OCI-M2 (cell line): Measurements from ENCODE around the gene DCN.

Experiments
- DNase-seq: peaks from one replicate; lab custom pipeline; 2025; ENCODE audit not compliant: unreplicated experiment; lab: John Stamatoyannopoulos, UW

The DCN gene

DNA sequence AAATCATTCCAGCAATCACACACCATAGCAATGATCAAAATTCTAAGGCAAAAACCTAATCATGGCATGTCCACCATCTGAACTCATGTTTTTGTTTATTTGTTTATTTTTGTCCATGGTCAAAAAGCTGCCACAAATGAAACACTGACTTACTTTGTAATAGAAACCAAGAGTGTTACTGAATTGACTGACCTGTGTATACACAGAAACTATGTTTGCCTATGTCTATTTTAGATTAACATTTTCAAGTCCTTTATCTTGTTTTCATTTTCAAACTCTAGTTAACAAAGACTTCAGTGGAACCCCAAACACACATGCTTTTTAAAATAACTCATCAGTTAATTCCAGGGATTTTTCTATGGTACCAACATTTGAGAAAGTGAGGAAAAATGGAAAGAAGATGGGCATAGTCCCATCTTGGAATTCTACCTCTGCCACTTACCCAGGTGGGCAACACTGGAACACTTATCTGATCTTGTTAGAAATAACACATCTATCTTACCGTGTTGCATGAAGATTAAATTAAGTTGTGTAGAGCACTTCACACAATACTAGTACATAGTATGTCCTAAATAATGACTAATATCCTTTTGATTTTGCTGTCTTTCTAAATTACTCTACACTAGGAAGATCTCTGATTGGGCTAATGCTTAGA lies 77.7 kb downstream of the DCN start:
- no peak for DNase-seq

DNA sequence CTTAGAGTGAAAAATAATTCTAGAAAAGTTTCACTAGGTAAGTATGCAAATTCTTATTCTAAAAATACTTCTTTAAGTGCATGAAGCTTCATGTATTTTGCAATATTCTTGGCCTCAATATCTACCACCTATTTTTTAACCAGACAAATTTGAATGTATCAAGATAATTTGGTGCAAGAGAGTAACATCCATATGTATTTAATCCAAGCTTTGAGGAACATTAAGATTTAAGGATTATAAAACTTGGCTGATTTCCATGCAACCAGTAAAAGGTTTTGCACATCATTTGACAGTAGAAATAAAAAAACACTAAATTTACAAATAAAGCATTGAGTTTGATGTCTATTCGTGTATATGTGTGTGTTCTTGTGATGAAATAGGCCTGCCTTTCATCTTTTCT lies 79.0 kb downstream of the DCN start:
- DNase-seq: no peak

DNA sequence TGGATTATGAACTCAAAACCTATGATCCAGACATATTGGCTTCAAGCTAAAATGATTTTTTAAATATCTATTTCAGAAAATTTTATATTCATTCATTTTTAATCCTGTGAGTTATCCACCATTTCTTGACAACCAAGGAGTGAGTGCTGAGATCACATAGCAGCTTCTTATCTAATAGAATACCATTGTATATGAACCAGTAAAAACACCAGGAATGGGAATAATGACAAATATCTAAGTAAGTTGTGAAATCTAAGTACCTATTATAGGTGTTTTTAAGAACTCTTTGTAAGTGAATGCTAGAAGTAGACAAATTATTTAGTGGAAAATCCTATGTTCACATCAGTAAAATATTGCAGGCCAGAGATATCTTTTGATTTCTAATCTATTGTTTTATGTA lies 79.5 kb downstream of the DCN start:
- no peak for DNase-seq

DNA sequence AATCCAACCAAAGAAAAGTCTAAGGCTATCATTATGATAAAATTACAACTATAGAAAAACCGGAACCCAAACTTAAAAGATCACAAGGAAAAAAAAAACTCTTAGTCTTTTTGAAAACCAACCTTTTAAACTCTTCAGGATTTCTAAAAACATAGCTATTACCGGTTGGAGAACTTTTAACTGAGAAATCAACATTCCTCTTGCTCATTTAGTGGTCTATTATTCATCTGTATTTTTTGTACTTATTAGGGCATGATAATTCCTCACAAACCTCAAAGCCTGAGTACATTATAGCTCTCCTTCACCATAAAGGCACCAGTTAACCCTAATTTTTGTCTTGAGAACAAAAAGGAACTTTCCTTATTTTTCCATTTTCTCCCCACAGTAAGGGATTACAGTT lies 81.7 kb downstream of the DCN start:
- no peak for DNase-seq

DNA sequence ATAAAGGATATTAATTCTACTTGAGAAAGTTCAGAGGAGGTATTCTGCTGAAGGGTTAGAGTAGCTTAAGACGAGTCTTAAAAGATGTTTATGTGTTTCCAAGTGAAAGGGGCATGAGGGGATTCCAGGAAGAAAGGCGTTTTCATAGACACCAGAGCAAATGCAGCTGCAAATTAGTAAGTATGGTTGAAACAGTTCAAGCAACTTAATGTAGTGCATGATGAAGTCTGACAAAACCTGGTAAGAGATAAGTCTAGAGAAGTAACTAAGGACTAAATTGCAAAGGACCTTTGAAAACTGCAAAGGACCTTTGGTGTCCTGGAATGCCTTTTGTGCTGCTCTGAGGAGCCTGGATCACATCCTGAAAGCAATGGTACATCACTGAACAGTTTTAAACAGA lies 82.8 kb downstream of the DCN start:
- no peak for DNase-seq

DNA sequence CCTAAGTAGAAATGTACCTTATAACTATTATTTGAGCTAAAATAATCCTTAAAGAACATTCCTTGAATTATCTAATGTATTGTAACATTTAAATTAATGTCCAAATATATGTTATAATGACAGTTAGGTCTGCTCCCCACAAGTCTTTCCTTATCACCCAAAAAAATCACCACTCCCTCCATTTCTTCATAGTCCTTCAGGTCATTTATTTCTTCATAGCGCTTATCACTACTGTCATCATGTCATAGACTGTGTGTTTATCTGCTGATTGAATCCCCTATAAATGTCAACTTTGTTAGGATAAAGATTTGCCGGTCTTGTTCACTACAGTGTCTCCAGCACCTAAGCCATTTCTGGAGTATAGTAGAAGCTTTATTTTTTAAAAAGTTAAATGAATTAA lies 83.3 kb downstream of the DCN start:
- no peak for DNase-seq

DNA sequence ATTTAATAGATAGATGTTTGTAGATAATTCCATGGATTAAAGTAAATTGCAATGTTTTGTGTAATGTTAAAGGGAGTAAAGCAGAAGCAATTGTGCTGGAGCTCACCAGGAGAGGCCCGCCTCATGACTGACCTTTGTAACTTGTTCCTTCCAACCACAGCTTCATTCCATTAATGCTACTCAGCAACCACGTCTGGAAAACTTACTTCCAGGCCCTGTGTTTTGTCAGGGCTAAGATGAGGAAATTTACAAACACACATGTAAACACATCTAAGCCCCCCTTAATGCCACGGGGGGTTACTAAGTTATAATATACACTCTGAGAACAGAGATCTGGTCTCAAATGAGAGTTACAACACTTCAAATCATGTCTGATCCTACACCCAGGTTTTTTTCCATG lies 83.7 kb downstream of the DCN start:
- no peak for DNase-seq

DNA sequence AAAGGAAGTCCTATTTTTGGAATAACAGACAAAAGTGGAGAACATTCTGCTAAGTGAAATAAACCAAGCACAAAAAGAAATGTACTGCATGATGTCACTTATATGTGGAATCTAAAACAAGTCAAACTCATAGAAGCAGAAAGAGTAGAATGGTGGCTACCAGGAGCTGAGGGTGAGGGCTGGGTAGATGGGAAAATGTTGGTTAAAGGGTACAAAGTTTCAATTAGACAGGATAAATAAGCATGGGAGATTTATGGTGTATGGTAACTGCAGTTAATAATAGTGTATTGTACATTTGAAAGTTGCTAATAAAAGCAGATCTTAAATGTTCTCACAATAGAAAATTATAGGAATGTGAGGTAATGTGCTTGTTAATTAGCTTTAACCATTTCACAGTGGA lies 84.2 kb downstream of the DCN start:
- DNase-seq: no peak

DNA sequence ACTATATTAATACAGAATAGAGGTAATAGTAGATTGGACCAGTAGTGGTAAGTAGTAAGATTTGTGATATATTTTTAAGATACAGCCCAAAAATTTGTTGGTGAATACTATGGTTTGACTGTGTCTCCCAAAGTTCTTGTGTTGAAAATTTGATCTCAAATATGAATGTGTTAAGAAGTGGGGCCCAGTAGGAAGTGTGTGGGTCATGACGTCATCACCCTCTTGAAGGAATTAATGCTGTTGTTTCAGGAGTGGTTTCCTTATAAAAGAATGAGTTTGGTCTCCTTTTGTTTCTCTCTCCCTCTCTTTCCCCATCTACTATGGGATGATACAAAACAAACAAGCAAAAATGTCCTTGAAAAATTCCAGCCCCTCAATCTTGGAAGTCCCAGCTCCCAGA lies 87.7 kb downstream of the DCN start:
- DNase-seq: no peak

DNA sequence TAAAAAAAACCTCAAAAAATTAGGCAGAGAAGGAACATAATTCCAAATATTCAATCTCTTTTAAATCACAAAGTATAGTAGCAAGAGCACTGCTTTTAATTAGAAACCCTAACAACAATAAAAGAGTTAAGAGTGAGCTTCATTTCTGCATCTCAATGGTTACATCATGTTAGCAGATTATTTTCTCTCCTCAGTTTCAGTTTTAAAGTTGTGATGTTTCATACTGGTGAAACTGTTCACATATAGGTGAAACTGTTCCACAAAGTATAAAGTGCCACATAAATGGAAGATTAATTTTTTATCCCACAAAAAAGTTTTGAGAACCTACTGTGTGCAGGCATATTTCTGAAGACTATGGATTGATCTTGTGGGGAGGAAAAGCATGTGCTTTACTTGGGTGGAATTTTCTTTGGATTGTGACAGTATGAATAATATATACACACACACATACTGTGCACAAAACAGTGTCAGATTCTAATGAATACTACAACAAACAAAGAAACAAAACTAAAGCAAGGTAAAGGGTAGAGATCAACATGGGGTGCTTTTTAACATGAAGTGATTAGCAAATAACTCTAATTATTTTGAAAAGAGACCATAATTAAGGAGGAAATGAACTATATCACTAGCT lies 88.5 kb downstream of the DCN start:
- no peak for DNase-seq

DNA sequence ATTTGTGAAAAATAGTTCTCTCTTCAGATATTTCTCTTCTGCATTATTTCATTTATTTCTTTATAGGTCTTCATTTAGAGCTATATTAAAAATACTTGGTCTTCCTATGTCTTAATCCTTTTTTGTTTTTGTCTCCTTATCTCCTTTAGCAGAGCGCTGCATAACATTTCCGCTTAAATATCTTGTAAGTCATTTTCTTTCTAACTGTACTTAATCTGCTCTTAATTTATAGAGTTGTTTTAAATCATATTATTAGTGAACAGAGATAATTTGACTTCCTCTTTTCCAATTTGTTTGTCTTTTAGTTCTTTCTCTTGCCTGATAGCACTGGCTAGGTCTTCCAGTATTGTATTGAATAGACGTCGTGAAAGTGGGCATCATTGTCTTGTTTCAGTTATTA lies 89.3 kb downstream of the DCN start:
- no peak for DNase-seq

DNA sequence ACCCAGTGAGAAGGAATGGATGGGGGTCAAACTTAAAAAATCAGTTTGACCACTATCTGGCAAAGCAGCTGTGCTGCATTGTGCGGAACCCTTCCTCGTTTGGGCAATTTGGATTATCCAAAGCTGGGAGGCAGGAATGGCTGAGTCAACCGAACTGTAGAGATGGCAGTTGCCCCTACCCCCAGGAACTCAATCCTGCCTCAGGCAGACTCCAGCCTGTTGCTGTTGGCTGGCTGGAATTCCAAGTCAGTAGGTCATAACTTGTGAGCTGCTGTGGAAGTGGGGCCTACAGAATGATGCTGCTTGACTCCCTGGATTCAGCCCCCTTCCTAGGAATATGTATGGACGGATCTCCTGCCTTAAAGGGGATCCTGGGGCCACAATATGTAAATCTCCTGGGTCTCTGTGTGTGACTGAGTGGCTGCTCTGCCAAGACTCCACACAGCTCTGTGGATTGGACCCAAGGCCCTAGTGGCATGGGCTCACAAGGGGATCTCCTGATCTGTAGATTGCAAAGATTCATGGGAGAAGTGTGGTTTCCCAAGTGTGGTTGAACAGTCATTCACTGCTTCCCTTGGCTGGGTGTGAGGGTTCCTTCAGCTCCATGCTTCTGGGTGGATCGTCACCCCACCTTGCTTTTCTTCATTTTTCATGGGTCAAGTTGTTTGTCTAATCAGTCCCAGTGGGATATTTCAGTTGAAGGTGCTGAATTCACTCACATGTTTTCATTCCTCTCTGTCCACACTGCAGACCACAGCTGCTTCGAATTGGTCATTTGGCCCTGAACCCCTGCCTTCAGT lies 90.5 kb downstream of the DCN start:
- DNase-seq: no peak
